Stimulated activated CD4-positive, alpha-beta T cell treated with anti-CD3 and anti-CD28 coated beads, Interleukin-15, amount 100 ng/mL, for 24 hours (primary cell): ENCODE results near the gene MICAL2.
A peak's percentile ranks its signal among the peaks of the same experiment; 100 is the strongest.

ENCODE experiments used
- DNase-seq: peaks from one replicate; pipeline ENCODE4 v3.0.0-alpha.2; 2020

MICAL2 gene

DNA sequence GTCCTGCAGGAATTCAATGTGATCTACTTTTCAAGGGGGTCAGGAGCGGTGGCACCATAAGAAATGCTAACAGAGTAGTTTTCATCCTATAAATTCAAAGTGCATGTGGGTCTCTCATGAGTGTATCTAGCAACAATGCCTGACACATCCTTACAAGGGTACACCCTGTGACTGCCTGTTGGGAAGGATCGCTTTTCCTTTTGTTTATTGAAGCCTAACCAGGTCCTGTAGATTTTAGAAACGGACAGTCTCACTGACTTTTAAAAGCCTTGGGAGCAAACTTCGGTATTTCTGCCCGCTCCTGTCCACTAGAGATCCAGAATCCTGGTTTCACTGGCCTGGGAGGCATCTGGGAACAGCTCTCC is 102.4 kb downstream of the MICAL2 start:
- DNase-seq: no peak

DNA sequence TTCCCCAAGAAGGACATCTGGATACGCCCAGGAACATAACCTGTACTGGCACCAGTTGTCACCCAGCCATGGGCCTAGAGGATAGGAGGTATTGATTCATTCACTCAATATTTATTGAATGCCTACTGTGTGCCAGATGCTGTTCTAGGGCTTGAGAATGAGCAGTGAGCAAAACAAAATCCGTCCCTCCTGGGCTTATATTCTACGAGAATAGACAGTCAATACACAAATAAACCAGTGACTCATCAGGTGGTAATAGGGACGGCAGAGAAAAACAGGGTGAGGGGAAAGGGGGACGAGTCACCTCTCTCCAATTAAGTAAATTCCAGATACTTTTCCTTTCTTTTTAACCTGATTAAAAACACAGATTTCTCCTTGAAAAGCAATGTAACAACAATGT is 103.5 kb downstream of the MICAL2 start:
- no peak for DNase-seq

DNA sequence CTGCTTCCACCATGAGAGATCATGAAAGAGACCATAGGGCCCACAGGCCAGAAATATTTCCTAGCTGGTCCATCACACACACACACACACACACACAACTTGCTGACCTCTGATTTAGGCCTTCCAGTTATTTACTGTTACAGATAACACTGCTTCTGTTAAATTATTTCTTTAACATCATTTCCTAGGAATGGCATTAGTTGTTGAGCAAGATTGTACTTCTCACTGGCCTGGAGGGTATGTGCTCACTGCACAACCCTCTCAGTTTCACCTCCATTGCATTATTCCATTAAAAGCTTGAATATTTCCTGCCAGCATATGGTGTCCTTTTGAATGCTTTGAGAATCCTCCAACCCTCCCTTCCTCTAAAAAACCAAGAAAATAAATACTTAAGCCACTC is 104.4 kb downstream of the MICAL2 start:
- no peak for DNase-seq

DNA sequence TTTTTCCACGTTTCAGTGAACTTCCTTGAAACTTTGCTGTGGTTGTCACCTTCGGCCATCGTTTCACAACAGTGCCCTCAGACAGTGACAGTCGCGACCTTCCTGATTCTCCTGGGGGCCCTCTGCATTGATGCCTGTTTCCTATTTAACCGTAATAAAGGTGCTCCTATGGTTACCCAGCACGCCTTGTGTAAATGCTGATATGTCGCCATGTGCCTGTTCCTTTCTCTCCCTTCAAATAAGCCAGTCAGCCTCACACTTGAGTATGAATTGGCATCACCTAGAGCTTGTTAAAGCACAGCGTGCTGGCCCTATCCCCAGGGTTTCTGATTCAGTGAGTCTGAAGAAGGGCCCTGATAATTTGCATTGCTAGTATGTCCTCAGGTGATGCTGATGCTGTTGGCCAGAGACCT is 104.8 kb downstream of the MICAL2 start:
- no peak for DNase-seq

DNA sequence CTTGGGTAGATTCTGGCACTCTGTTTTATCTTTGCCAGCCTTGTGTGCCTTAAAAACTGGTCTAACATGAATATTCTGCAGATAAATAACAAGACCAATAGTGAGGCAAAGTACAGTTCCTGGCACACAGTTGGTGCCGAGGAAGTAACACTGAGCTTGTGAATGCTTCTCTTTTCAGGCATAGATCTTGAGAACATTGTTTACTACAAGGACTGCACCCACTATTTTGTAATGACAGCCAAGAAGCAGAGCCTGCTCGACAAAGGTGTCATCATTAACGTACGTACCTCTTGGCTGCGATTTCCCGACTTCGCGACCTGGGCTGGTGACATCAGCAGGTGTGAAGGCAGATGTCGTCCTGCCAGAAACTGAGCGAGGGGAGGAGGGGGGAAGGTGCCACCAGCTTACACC is 105.7 kb downstream of the MICAL2 start:
- no peak for DNase-seq

DNA sequence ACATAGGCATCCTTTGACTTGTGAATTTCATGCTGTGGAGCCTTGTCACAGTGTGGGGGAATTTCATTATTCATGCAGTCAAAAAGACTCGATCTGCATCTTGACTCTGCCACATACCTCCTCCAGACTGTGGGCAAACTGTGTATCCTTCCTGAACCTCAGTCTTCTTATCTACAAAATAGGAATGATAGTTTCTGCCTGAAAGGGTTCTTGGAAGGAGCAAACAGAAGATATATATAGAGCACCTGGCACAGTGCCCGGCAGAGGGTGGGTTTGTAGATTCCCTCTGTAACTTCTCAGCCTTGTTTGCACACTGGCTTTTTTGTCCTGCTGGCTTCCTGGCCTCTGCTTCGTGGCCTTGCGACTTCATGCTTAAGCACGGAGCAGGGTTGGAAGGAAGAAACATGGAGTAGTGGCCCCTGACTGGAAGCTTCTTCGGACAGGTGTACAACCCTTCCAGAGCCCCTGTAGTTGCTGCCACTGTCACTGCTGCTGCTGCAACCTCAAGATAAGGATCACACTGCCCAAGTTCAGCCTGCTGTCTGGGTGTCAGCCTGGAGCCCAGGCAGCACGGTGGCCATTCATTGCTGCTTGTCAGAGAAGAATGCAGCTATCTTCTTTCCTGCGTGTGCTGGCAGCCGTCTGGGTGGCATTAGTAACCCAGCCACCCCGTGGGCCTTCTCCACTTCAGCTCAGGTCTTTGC is 106.4 kb downstream of the MICAL2 start:
- DNase-seq: no peak

DNA sequence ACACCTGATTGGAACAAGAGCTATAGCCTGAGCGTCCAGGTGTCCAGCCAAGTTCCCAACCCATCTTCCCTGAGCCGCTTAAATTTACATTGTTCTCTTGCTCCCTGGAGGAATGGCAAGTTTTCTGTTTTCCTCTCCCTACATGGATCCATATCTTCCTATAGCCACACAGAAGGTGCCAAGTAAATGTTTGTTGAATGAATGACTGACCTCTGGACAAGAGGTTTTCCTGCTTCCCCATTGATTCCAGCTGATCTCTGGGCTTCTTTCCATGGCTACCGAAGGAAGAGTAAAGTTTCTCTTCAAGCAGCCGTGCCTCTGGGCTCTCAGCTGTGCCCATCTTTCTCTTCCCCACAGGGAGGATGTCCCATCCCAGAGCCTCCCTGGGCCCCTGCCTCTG is 107.5 kb downstream of the MICAL2 start:
- no peak for DNase-seq

DNA sequence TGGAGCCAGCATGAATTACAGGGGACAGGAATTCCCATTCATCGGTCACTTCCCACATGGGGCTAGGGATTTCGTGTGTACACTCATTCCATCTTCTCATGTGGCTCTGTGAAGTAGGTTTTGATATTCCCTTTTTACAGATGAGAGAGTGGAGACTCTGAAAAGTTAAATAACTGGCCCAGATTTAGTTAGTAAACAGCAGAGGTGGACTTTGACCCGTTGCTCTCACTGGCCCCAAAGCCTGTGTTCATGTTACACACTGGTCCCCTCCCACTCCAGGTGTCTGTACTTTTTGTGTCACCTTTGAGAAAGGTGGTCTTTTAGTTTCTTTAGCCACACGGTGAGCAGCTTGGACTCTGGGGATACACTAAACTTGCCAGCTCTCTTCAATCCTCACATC is 108.5 kb downstream of the MICAL2 start:
- no peak for DNase-seq

DNA sequence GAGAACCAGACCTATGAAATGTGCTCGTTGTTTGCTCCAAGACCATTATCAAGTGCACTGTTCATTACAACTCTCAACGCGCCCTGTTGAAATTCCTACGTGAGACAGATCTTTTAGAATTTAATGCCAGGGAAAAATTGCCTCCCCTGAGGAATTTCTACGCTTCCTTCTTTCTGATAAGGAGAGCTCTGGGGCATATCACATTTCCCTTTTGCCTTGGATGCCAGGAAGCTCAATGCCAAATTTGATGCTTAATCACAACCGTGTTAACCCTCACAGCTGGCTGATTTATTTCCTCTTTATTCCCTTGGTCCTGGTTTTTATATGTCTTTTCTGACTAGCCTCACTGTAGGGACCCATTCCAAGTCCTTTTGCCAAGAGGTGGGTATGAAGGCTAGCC is 109.4 kb downstream of the MICAL2 start:
- no peak for DNase-seq

DNA sequence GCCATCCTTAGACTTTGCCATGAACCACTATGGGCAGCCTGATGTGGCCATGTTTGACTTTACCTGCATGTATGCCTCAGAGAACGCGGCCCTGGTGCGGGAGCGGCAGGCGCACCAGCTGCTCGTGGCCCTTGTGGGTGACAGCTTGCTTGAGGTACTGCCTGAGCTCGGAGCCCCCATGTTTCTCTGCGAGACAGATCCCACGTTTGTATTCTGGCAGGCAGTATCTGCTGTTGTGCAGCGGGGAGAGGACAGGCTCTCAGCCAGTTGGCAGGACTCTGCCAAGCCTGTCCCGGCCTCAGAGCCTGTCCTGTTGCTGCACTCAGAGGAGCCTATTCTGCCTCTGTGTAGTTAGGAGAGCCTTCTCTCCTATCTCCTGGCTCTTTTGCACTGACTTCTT is 109.9 kb downstream of the MICAL2 start:
- DNase-seq: no peak

DNA sequence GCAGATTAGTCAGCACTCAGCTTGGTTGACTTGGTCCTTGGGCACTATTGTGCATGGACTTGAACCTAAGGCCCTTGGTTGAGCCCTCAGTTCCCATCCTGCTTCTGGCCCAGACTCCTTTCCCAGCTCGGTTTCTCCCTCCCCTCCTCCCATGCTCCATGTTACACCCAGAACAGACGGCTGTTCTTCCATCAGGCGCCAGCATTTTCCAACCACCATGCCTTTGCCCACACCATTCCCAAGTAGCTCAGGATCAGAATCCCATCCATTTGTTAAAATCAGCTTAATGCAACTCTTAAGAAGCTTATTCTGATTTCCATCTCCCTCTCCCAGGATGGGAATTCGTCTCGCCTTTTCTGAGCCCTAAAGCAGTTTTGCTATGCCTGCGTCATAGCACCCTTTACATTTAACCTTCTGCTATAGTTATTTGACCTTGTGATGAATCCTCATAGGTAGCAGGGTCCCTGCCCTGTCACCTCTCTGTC is 110.7 kb downstream of the MICAL2 start:
- DNase-seq: no peak

DNA sequence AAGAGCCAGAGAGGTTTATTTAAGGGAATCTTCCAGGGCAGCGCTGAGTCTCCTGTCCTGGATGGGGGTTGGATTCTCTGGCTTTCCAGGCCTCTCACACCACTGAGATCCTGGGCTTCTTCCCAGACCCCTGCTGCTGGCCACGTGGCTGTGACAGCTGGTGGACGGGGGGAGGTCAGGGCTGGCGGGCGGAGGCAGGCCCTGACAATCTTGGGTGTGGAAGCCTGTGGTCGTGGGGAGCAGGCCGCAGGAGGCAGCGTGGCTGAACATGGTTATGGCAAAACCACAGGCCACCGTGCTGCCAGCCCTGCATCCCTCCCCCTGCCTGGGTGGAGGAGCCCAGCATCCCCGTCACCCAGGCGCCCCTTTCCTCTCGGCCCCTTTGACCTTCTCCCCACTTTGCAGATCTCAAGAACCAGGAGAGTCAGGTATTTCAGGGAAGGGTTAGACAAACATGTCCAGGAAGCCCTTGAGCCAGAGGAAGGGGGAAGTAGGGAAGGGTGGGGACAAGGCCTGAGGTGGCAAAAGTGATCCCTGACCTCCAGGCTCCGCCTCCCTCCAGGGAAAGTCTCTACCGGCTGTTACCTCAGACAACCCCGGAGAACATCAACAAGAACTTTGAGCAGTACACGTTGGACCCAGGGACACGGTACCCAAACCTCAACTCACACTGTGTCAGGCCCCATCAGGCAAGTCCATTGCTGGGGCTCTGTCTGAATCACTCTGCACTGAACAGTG is 111.8 kb downstream of the MICAL2 start:
- DNase-seq: no peak

DNA sequence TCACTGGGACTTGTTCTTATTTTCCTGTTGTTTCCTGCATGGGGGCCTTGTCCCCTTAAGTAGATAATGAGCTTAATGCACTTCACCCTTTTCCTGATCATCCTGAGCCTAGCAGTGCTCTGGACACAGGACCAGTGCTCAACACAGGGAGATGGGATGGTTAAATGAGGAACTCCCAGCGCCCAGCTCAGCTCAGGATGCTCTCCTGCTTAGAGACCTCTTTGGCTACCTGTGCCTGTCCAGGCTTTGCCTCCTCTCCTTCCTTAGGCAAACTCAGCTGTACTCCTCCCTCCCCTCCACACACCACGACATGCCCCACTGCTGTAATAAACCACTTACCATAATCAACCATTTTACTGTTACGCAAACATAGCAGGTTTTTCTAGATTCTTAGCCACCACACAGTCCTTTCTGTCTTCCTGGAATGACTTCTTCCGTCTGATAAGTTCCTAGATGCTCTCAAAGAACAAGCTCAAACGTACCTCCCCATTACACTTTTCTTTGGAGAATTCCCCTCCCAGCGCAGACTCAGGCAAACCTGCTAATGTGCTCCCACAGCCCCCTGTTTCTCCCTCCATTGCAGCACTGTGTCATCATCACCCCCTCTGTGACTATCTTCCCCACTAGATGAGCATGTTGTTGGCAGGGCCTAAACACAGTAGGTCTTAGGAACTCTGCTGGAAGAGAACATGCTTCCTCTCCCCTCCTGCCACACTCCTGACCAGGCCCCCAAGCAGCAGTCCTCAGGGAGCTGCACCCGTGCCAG is 113.6 kb downstream of the MICAL2 start:
- no peak for DNase-seq

DNA sequence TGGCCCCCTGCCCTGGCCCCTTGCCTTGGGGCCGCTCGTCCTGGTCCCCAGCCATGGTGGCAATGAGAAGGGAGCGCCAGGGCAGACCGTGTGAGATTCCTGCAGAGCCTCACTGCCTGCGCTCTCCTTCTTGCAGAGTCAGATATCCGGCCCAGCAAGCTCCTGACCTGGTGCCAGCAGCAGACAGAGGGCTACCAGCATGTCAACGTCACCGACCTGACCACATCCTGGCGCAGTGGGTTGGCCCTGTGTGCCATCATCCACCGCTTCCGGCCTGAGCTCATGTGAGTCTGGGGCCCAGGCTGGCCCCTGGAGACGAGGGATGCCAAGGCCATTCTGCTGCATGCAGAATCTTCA is 114.1 kb downstream of the MICAL2 start:
- DNase-seq: peak; percentile 94

DNA sequence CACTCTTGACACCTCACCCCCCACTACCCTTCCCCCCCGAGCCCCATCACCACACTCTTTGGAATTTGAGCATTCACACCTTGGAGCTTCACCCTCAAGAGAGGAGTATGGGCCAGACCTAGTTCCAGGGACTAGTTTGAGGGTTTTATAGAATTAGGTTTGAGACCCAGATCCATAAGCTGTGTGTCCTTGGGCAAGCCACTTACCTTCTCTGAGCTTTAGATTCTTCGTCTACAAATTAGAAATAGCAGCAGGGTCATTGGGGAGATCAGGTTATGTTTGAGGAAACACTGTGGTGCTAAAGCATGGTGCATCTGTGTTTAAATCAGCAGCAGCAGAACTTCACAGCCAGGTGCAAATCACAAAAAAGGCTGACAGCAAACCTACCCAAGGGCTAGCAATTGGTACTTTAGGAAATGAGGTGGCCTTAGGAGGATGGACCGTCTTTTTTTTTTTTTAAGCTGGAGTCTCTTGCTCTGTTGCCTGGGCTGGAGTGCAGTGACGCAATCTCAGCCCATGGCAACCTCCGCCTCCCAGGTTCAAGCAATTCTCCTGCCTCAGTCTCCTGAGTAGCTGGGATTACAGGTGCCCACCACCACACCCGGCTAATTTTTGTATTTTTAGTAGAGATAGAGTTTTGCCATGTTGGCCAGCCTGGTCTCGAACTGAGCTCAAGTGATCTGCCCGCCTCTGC is 114.8 kb downstream of the MICAL2 start:
- no peak for DNase-seq

DNA sequence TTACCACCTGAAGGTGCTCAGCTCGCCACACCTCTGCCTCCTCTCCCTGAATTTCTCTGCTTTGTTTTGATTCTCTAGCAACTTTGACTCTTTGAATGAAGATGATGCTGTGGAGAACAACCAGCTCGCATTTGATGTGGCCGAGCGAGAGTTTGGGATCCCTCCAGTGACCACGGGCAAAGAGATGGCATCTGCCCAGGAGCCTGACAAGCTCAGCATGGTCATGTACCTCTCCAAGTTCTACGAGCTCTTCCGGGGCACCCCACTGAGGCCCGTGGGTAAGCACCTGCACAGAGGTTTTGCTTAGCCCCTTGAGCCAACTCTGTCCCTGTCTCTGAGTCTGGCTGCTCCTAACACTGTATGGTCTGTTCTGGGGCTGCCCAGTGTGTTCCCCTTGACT is 115.7 kb downstream of the MICAL2 start:
- no peak for DNase-seq

DNA sequence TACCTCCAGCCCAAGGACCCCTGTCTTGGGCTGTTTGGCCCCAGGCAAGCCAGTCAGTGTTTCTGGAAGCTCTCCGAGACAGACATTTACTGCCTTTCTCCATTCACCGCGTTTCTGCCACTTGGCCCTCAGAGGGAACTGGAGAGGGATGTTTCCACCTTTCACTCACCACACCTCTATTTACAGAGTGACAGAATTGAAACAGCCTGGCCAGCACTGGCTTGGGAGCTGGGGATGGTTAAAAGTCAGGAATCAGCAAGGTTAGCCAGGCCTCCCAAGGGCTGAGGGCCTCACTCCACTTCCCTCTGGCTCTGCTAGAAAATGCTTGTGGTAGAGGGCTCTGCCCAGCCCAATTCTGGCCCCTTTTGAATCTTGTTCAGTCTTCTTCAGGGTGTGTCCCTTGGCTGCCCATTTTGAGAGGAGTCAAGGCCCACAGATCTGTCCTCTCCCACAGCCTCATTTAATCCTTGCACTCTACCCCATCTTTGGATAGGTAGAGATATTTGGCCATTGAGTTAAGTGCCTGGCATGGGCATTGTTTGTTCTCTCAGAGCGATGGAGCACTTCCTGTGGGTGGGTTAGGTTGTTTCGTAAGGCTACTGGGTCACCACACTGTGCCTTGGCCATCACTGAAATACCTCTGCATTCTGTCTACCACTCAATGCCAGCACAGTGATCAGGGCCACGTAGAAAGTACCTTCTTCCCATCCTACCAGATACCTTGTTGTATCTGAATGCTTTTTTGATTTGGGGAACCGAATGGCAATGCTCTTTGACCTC is 119.2 kb downstream of the MICAL2 start:
- no peak for DNase-seq

DNA sequence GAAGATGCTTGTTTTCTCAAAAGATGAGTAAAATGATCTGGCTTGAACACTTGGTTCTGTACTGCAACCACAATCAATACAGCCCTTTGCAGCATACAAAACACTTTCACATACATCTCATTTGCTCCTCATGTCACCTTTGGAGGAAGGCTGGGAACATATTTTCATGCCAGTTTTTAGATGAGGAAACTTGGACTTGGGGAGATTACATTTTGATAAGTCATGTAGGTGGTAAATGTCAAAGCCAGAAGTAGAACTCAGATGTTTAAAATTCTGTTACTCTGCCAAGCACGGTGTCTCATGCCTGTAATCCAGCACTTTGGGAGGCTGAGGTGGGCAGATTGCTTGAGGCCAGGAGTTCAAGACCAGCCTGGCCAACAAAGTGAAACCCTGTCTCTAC is 121.8 kb downstream of the MICAL2 start:
- DNase-seq: no peak

DNA sequence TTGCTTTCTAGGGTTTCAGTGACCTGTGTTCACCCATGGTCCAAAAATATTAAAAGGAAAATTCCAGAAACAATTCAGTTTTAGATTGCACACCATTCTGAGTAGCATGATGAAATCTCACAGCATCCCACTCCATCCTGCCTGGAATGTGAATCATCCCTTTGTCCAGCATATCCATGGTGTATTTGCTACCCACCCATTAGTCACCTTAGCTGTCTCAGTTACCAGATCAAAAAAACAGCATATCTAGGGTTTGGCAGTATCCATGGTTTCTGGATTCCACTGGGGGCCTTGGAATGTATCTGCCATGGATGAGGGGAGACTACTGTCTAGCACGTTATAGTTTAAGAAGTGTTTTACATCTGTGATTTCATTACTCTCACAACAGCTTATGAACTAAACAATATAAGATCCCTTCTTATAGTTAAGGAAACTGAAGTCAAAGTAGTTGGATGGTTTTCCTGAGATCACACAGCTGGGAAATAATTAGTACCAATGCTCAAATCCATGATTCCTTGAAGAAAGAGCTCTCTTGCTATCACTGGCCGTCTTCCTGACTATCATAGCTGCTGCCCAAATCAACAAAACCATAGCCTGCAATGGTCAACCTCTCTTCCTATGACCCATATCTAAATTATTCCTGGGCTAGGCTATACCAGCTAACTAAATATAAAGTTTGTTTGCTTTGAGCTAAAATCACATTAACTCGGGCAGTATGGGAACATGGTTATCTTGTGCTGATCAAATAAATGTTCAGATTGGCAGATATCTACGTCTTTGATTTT is 122.6 kb downstream of the MICAL2 start:
- DNase-seq: no peak

DNA sequence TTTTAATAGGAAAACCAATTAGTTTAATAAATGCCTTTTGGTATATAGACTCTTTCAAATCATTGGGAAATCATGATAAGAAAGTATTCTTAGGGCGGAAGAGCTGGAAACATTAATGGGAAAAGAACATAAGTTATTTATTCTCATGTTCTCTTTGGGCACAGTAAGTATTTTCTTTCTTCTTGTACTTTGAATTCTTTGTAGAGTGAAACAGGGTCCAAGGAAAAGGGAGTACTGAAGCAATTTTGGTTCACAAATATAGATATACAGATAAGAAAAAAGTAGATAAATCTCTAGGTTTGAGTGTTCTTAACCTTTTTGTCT is 123.2 kb downstream of the MICAL2 start:
- no peak for DNase-seq

DNA sequence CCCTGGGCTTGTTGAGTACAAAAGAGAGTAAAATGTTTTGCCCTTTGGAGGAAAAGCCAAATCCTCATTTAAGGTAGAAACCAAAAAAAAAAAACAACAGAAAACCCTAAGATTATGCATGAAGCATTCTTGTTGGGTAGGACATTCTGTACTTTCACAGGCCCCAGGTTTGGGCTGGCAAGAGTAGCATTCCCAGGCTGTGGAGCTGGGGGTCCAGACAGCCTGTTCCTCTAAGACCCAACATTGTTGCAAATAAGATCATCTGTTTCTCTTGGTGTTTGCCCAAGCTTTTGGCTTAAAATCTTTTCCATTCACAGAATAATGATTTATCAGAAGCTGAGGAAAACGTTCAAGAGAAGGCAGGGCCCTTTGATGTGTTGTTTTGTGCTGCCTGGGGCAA is 123.8 kb downstream of the MICAL2 start:
- DNase-seq: no peak

DNA sequence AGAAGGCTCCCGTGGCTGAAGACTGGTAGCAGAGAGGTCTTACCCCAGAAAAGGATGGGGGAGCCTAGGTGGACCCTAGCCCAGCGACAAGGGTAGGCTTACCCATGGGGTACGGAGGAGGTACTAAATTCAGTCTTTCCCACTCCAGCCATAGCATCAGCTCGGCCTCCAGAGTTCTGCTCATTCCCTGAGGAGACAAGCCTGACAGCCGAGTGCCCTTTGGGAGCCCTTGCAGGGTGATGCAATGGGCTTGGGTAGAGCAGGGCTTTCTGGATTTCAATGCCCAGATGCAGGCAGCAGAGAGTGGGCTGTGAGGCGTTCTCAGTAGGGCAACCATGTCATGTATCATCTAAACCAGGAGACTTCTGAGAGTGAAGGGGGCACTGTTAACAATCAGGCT is 124.7 kb downstream of the MICAL2 start:
- DNase-seq: no peak
